Activated effector memory CD4-positive, alpha-beta T cell treated with anti-CD3 and anti-CD28 coated beads, Interleukin-2, amount 50 U/mL, for 16 hours (primary cell): ENCODE data around the gene RABEP1.
A peak's percentile ranks its signal among the peaks of the same experiment; 100 is the strongest.
"Not testable (repeated sequence)": the region's sequence is repeated elsewhere in the genome, so short reads cannot be mapped to it uniquely, and the experiment has no call there.

ENCODE experiments used
- DNase-seq: peaks from one replicate; pipeline ENCODE4 v3.0.0-alpha.2; 2020

RABEP1 gene

DNA sequence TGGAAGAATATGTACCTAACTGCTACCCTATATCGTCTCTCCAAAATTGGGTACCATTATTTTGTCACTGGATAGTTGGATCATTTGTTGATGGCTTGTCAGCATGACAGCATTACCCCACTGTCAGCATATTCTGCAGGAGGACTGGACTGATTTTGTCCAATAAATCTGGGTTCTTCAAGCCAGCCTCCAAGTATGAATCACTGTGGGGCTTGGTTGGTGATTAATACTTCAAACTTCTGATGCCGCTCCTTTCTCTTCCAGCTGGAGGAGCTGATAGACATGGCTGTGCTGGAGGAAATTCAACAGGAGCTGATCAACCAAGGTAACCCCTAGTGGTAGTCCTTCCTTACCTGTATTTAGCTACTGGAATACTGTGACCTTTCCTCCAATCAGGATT is 140.4 kb downstream of the RABEP1 start:
- no peak for DNase-seq

- no peak for DNase-seq
Measured at GRCh38 chr17:5424909-5425308, 142.8 kb downstream of the RABEP1 start.

DNA sequence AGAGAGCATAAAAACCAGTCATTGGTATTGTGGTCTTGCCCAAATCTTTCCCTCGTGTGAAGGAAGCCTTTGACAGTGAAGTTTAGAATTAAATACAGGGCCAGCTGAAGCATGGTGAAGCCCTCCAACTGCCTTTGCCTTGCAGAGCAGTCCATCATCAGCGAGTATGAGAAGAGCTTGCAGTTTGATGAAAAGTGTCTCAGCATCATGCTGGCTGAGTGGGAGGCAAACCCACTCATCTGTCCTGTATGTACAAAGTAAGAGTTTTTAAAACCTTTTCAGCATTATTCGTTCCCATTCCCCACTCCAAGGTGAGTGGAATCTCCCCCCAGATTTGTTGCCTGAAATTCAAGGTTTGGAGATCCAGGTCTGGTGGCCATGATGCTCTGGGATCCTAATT is 143.7 kb downstream of the RABEP1 start:
- DNase-seq, result no peak

- DNase-seq, result no peak
Measured at GRCh38 chr17:5429191-5429887, 147.3 kb downstream of the RABEP1 start.

DNA sequence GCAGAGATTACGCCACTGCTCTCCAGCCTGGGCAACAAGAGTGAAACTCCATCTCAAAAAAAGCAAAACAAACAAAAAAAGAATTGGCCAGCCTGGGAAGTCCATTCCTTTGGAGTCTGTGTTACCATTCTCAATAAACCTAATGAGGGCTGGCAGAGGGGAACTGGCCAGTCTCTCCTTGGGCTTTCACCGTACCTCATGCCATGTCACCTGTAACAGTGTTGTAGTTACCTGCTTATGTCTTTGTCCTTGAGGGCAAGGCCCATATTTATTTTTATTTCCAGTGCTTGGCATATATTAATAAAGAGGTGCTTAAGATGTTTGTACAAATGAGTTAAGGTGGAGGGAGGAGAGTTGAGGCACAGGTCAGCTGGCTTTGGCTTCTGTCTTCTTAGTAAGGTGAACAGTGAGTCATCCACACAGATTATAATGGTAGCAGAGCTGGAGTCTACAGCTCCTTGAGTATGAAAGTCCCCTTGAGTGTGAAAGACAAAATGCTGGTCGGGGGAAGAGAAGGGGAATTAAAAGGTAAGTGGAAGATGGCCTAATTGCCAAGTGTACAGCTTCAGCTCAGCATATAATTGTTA is 148.4 kb downstream of the RABEP1 start:
- DNase-seq, result no peak

DNA sequence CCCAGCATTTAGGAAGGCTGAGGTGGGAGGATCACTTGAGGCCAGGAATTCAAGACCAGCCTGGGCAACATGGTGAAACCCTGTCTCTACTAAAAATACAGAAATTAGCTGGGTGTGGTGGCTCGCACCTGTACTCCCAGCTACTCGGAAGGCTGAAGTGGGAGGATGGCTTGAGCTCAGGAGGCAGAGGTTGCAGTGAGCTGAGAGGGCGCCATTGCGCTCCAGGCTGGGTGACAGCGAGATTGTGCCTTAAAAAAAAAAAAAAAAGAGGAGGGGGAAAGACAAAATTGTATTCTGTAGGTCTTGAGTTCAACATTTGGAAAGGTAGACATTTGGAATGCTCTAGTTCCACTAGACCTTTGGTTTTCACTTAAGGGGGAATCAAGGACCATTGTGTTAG is 149.2 kb downstream of the RABEP1 start:
- not testable (repeated sequence) for DNase-seq

DNA sequence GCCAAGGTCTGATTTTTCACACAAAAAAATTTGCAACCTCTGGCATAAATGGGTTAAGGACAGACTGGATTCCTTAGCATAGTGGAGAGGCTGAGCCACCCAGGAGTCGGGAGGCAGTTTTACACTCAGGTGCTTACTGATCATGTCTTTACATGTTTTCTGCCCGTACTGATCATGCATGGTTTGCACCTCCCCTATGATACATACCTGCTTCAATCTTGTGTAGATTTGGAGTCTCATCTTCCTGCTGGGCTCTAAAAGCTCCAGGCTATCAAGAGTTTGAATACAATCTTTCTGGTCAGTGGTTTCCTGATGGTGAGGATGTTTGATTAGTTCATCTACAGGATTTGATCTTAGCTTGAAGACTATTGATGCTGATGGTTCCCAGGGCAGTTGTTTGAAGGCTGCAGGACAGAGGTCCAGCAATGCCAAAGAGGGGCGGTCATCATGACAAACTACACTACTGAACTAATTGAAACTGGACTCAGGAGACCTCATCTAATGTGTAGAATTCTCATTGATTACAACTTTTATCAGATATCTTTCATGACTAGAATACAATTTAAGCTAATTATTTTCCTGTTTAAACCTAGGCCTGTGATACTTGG is 150.0 kb downstream of the RABEP1 start:
- DNase-seq, result no peak

- peak; percentile 44 for DNase-seq
Measured at GRCh38 chr17:5434984-5435383, 152.9 kb downstream of the RABEP1 start.
